Glutamatergic neuron (in vitro differentiated cells): ENCODE results near the gene PRPF40A. TPM values are rescaled to one million over a fixed set of nuclear protein-coding genes. Genes with fewer than 3 reads are reported as not detected.

Experiments used
- DNase-seq: peaks from one replicate; pipeline ENCODE4 v3.0.0; 2022
- H3K27ac Mint-ChIP-seq: one replicate; pipeline ENCODE4 v1.8.0; 2020; ENCODE audit warnings: mild to moderate bottlenecking, mixed read lengths, inconsistent platforms; ENCODE audit not compliant: unreplicated experiment
- H3K27me3 Mint-ChIP-seq: one replicate; pipeline ENCODE4 v1.8.0; 2020; ENCODE audit warnings: mild to moderate bottlenecking, moderate library complexity, mixed read lengths, inconsistent platforms; ENCODE audit not compliant: unreplicated experiment
- H3K36me3 Mint-ChIP-seq: one replicate; pipeline ENCODE4 v1.8.0; 2020; ENCODE audit warnings: mild to moderate bottlenecking, mixed read lengths, inconsistent platforms; ENCODE audit not compliant: unreplicated experiment
- H3K4me1 Mint-ChIP-seq: one replicate; pipeline ENCODE4 v1.8.0; 2020; ENCODE audit warnings: mild to moderate bottlenecking, low read depth, mixed read lengths, inconsistent platforms; ENCODE audit not compliant: unreplicated experiment
- H3K4me3 Mint-ChIP-seq: one replicate; pipeline ENCODE4 v1.8.0; 2020; ENCODE audit warnings: mild to moderate bottlenecking, mixed read lengths, inconsistent platforms; ENCODE audit not compliant: unreplicated experiment
- H3K9me3 Mint-ChIP-seq: one replicate; pipeline ENCODE4 v1.8.0; 2020; ENCODE audit warnings: mild to moderate bottlenecking, moderate library complexity, mixed read lengths, inconsistent platforms; ENCODE audit not compliant: unreplicated experiment
- CTCF ChIP-seq: fragments of 200-600 bp; sonication (generic); IDR thresholded peaks from one replicate; pipeline ENCODE4 v1.5.0; 2021; ENCODE audit not compliant: partially characterized antibody, unreplicated experiment
- total RNA-seq: library from RNA; stranded (reverse); fragmentation: NEBNext Ultra II Directional; extraction: Animal tissue kit (Norgen Biotek cat#: 25700); gene quantifications from one replicate; pipeline ENCODE4 v1.2.1, GENCODE V29; 2021; ENCODE audit not compliant: unreplicated experiment

PRPF40A gene
- total RNA-seq, 1 donor from 2014 or later: 144 TPM

GRCh38 chr2:152648336-152648735, 68.9 kb downstream of the PRPF40A start:
- no peak for TF ChIP-seq CTCF
- peaks cover 8% of the 10 kb centered on the region for H3K9me3 Mint-ChIP-seq
- H3K27ac Mint-ChIP-seq: peak overlapping the region; percentile 76
- H3K36me3 Mint-ChIP-seq: no peaks in the 10 kb centered on the region
- no peak overlapping the region for H3K4me3 Mint-ChIP-seq
- DNase-seq: no peak
- H3K4me1 Mint-ChIP-seq: no peaks in the 10 kb centered on the region
- peaks cover 4% of the 10 kb centered on the region for H3K27me3 Mint-ChIP-seq

GRCh38 chr2:152647552-152647951, 69.7 kb downstream of the PRPF40A start:
- Mint-ChIP-seq H3K27ac (peak overlapping the region; percentile 76), H3K4me3 (no peak overlapping the region), H3K4me1 (no peaks in the 10 kb centered on the region), H3K9me3 (peaks cover 8% of the 10 kb centered on the region), H3K27me3 (peaks cover 4% of the 10 kb centered on the region), H3K36me3 (no peaks in the 10 kb centered on the region)
- DNase-seq: no peak
- no peak for TF ChIP-seq CTCF

- H3K9me3 Mint-ChIP-seq: peaks cover 11% of the 10 kb centered on the region
- DNase-seq: no peak
- H3K4me1 Mint-ChIP-seq: no peaks in the 10 kb centered on the region
- no peaks in the 10 kb centered on the region for H3K36me3 Mint-ChIP-seq
- H3K27ac Mint-ChIP-seq: peak overlapping the region; percentile 71
- no peak overlapping the region for H3K4me3 Mint-ChIP-seq
- no peak for TF ChIP-seq CTCF
- H3K27me3 Mint-ChIP-seq: peaks cover 4% of the 10 kb centered on the region
These were observed 70.5 kb downstream of the PRPF40A start for GRCh38 chr2:152646775-152647174.

- Mint-ChIP-seq H3K36me3 (peaks cover 4% of the 10 kb centered on the region), H3K4me1 (no peaks in the 10 kb centered on the region), H3K4me3 (no peak overlapping the region), H3K27ac (no peak overlapping the region), H3K27me3 (peaks cover 4% of the 10 kb centered on the region), H3K9me3 (peaks cover 14% of the 10 kb centered on the region)
- no peak for DNase-seq
- TF ChIP-seq CTCF: no peak
These were observed 71.0 kb downstream of the PRPF40A start for GRCh38 chr2:152646264-152646663.

GRCh38 chr2:152644189-152644873, 72.9 kb downstream of the PRPF40A start:
- Mint-ChIP-seq H3K27ac (no peak overlapping the region), H3K4me1 (no peaks in the 10 kb centered on the region), H3K36me3 (peaks cover 9% of the 10 kb centered on the region), H3K27me3 (peaks cover 4% of the 10 kb centered on the region), H3K9me3 (peaks cover 13% of the 10 kb centered on the region), H3K4me3 (no peak overlapping the region)
- DNase-seq: no peak
- TF ChIP-seq CTCF: no peak
